Spleen (tissue), 11 donors: ENCODE measurements around the gene PRRX2. TPM values are rescaled to one million over a fixed set of nuclear protein-coding genes. Genes with fewer than 3 reads are reported as not detected.

Source experiments
- DNase-seq: peaks from one replicate; pipeline ENCODE4 v3.0.0-alpha.2; 2020
- H3K27ac ChIP-seq, 8 donors: fragments of 200-600 bp; sonication (generic) in 7 of 8; 1 replicate in 4 of 8; 2 replicates in 4 of 8; pipeline versions ENCODE4 v1.5.0 to v1.8.0; 2016 to 2021; ENCODE audit warnings: inconsistent platforms in 4 of 8, mild to moderate bottlenecking in 4 of 8, moderate library complexity in 1 of 8
- H3K27me3 ChIP-seq, 7 donors: fragments of 200-600 bp; sonication (generic) in 6 of 7; replicated peaks in 1 of 7; 1 replicate in 4 of 7; 2 replicates in 3 of 7; pipeline versions ENCODE4 v1.5.0 to v1.8.0; 2016 to 2021; ENCODE audit warnings: inconsistent platforms in 3 of 7, mild to moderate bottlenecking in 1 of 7
- H3K36me3 ChIP-seq, 6 donors: fragments of 200-600 bp; sonication (generic) in 5 of 6; 1 replicate in 4 of 6; 2 replicates in 2 of 6; pipeline versions ENCODE4 v1.5.0 to v1.8.0; 2016 to 2021; ENCODE audit warnings: inconsistent platforms in 2 of 6
- H3K4me1 ChIP-seq, 6 donors: fragments of 200-600 bp; sonication (generic) in 5 of 6; 1 replicate in 3 of 6; 2 replicates in 3 of 6; pipeline versions ENCODE4 v1.5.0 to v1.8.0; 2016 to 2021; ENCODE audit warnings: inconsistent platforms in 3 of 6
- H3K4me3 ChIP-seq, 8 donors: fragments of 200-600 bp; sonication (generic) in 7 of 8; 1 replicate in 4 of 8; 2 replicates in 4 of 8; pipeline versions ENCODE4 v1.5.0 to v1.8.0; 2016 to 2021; ENCODE audit warnings: inconsistent platforms in 4 of 8, mild to moderate bottlenecking in 4 of 8, moderate library complexity in 2 of 8
- H3K9me3 ChIP-seq, 8 donors: fragments of 200-600 bp; sonication (generic) in 7 of 8; 1 replicate in 4 of 8; 2 replicates in 4 of 8; pipeline versions ENCODE4 v1.5.0 to v1.8.0; 2016 to 2021; ENCODE audit warnings: inconsistent platforms in 4 of 8
- CTCF ChIP-seq, 11 experiments: fragments of 200-600 bp in 7 of 11; fragments of 450-650 bp in 4 of 11; sonication (generic) in 4 of 11; IDR thresholded peaks in 8 of 11; conservative IDR thresholded peaks in 3 of 11; 1 replicate in 7 of 11; 2 replicates in 4 of 11; pipeline versions ENCODE4 v1.4.0 to v1.8.0; 2016 to 2021; ENCODE audit warnings: antibody characterized with exemption in 11 of 11, inconsistent platforms in 4 of 11, mild to moderate bottlenecking in 1 of 11
- POLR2A ChIP-seq, 3 donors: fragments of 450-650 bp; IDR thresholded peaks; one replicate each; pipeline ENCODE4 v1.5.1; 2017; ENCODE audit warnings: antibody characterized with exemption in 3 of 3, mild to moderate bottlenecking in 1 of 3
- POLR2AphosphoS5 ChIP-seq, 3 donors: sonication (generic); formaldehyde crosslinking; IDR thresholded peaks; one replicate each; pipeline ENCODE4 v1.5.1; 2017; ENCODE audit warnings: antibody characterized with exemption in 3 of 3
- WGBS, 5 donors: extraction: QIAGEN DNeasy Blood & Tissue Kit in 3 of 5; methylation state at CpG; one replicate each; pipeline versions ENCODE4 v1.1.5 to v1.1.7; 2013 to 2018; 5-methylcytosine and 5-hydroxymethylcytosine counted together
- intact Hi-C: fragments of 100-400 bp; cut with DNase I; formaldehyde crosslinking; loops from one replicate; pipeline ENCODE4 v1.15.0; 2023; ENCODE audit warnings: low total_unique reads
- polyA plus RNA-seq, 3 donors: library from polyadenylated mRNA; stranded (reverse); fragments of 200-250 nt; gene quantifications; one replicate each; pipeline ENCODE4 v1.2.1, GENCODE V29; 2013
- total RNA-seq, 7 donors: library from RNA; depleted of rRNA in 3 of 7; stranded (reverse); fragments of >200 nt in 3 of 7; fragmentation: NEBNext Ultra II Directional in 4 of 7; extraction: Animal tissue kit (Norgen Biotek cat#: 25700) in 4 of 7; gene quantifications; one replicate each; pipeline versions ENCODE4 v1.1.0 to v1.2.1, GENCODE V29; 2016 to 2021
- donor health status: healthy with polysubstance abuse.
- donor health status: DM: no; HTN: no; CAD: no; lungs with moderate emphysema.
- donor health status: DM: no; HTN: no; CAD: no.
- donor health status: Bipolar disorder and iron deficiency.
- donor health status: healthy.
- donor health status: DM: no; HTN: no; CAD: no.
- donor health status: DM: yes; HTN: yes; CAD: no.

Gene PRRX2
- total and polyA plus RNA-seq, 10 donors = 0.32 to 1.5 (median 0.54) TPM; not detected in 5

DNA sequence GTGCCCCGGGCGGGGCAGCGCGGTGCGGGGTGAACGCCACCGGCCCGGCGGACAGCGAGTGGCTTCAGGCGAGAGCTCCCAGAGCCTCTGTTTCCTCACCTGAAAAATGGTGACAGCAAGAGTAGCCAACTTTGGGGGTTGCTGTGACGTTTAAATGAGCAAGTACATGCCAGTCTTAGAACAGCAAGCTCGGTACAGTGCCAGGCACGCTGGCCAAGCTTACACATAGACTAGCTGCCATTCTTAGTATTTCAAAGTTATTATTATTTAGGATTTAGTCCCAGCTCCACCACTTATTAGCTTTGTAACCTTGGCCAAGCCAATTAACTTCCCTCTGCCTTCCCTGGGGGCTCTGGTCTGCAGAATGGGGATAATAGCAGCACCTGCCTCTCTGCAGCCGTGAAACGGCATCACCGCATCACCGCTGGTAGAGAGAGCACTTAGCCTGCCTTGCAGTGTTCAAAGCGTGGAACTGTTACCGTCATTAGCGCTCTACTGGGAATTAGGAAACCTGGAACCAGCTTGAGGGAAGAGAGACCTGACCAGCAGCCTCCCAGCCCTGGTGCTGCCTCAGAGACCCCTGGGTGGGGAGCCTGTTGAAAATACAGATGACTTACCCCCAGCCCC is 44.7 kb upstream of the PRRX2 start, which contains the start of gene C9orf50:
C9orf50 (minus strand) TSS at position 433 of the 627 bp plus-strand sequence. CDS start 527 bp downstream, outside the sequence.
- peak within 1 kb of the TSS; percentile 7 to 68 (median 36) for H3K4me3 ChIP-seq
- H3K27me3 ChIP-seq = peaks cover 0 to 35% (median 26%) of the 10 kb centered on the region in 7 donors
- intact Hi-C loops = no loop called here
- H3K27ac ChIP-seq = peak within 1 kb of the TSS in 3 of 8 donors; percentile 10 to 37 (median 28)
- H3K36me3 ChIP-seq = no peaks in the 10 kb centered on the region
- DNase-seq = no peak
- TF ChIP-seq CTCF (IDR thresholded peaks at IDR 0.05 in 8 of 11, conservative IDR thresholded peaks at IDR 0.05 in 3 of 11) (no peak), POLR2AphosphoS5 (IDR thresholded peaks at IDR 0.05) (no peak), POLR2A (IDR thresholded peaks at IDR 0.05) (no peak)
- WGBS, 5 donors = 31 to 64% (median 36%) methylated on average over 10 to 21 of the region's 21 CpGs
- H3K9me3 ChIP-seq = no peaks in the 10 kb centered on the region
- peaks cover 14 to 38% (median 33%) of the 10 kb centered on the region in 6 donors for H3K4me1 ChIP-seq

GRCh38 chr9:129623331-129623730 is 42.1 kb upstream of the PRRX2 start:
- H3K4me3 ChIP-seq = no peak overlapping the region
- H3K9me3 ChIP-seq = no peaks in the 10 kb centered on the region
- H3K4me1 ChIP-seq = peaks cover 26 to 61% (median 56%) of the 10 kb centered on the region in 6 donors
- DNase-seq = no peak
- intact Hi-C loops = no loop called here
- H3K36me3 ChIP-seq = peaks cover 0 to 6% (median 0%) of the 10 kb centered on the region in 6 donors
- H3K27ac ChIP-seq = no peak overlapping the region
- 40 to 75% (median 54%) methylated on average over 6 of the region's 6 CpGs for WGBS, 5 donors
- H3K27me3 ChIP-seq = peaks cover 0 to 35% (median 26%) of the 10 kb centered on the region in 7 donors
- TF ChIP-seq POLR2AphosphoS5 (IDR thresholded peaks at IDR 0.05) = no peak
- no peak for TF ChIP-seq CTCF (IDR thresholded peaks at IDR 0.05 in 8 of 11, conservative IDR thresholded peaks at IDR 0.05 in 3 of 11)
- no peak for TF ChIP-seq POLR2A (IDR thresholded peaks at IDR 0.05)

DNA sequence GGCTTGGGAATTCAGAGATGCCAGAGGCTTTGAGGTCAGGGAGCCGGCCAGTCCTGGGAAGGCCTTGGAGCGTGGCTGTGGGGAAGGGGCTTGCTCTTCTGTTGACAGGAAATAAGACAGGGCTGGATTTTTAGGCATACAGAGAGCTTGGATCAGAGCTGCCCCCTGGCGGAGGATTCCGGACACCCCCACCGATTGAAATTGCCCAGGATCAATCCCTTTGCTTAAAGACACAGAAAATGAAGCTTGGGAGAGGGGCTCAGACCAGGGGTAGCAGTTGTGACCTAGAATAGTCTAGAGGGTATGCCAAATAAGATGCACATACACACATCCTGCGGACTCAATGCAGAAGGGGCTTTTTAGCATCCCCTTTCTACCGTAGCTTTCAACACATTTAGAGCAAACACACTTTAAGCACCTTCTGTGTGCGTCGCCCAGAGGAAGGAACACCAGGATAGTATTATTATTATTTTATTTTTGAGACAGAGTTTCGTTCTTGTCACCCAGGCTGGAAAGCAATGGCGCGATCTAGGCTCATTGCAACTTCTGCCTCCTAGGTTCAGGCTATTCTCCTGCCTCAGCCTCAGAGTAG is 41.2 kb upstream of the PRRX2 start:
- intact Hi-C loops = no loop called here

More for the DNA sequence above, 41.2 kb upstream of the PRRX2 start:
- Histone ChIP-seq H3K4me1 (peaks cover 33 to 71% (median 65%) of the 10 kb centered on the region in 6 donors), H3K4me3 (peak overlapping the region in 1 of 8 donors; percentile 82), H3K9me3 (no peaks in the 10 kb centered on the region), H3K27me3 (peaks cover 0 to 29% (median 24%) of the 10 kb centered on the region in 7 donors), H3K36me3 (peaks cover 0 to 13% (median 0%) of the 10 kb centered on the region in 6 donors), H3K27ac (peak overlapping the region in 6 of 8 donors; percentile 6 to 97 (median 96))
- DNase-seq = no peak
- WGBS, 5 donors = 27 to 41% (median 36%) methylated on average over 12 of the region's 12 CpGs
- no peak for TF ChIP-seq POLR2A (IDR thresholded peaks at IDR 0.05)
- TF ChIP-seq POLR2AphosphoS5 (IDR thresholded peaks at IDR 0.05) = no peak
- TF ChIP-seq CTCF (IDR thresholded peaks at IDR 0.05 in 8 of 11, conservative IDR thresholded peaks at IDR 0.05 in 3 of 11) = peak; percentile 22 to 82 (median 69)
